CD14-positive monocyte (primary cell): ENCODE measurements around the gene SMIM29. TPM values are rescaled to one million over a fixed set of nuclear protein-coding genes. Genes with fewer than 3 reads are reported as not detected.
"Not testable (repeated sequence)": the region's sequence is repeated elsewhere in the genome, so short reads cannot be mapped to it uniquely, and the experiment has no call there.

Source experiments
- DNase-seq, 3 donors: peaks; one replicate each; pipeline ENCODE4 v3.0.0-alpha.2; 2011 to 2022
- H2AFZ ChIP-seq: 2 replicates; pipeline ENCODE4 v1.6.0; 2012; ENCODE audit warnings: mild to moderate bottlenecking, low read depth, low read length, inconsistent platforms; ENCODE audit not compliant: insufficient read depth, poor library complexity, severe bottlenecking
- H3K27ac ChIP-seq, 2 donors: 1 replicate in 1 of 2; 2 replicates in 1 of 2; pipeline ENCODE4 v1.5.1; 2012 to 2013; ENCODE audit warnings: low read length in 2 of 2, control low read depth in 1 of 2, inconsistent platforms in 1 of 2, low read depth in 1 of 2, mild to moderate bottlenecking in 1 of 2
- H3K27me3 ChIP-seq, 2 donors: one replicate each; pipeline versions ENCODE4 v1.6.0 to v1.6.1; 2011 to 2013; ENCODE audit warnings: low read length in 2 of 2; ENCODE audit not compliant: control insufficient read depth in 2 of 2, insufficient read depth in 2 of 2
- H3K36me3 ChIP-seq, 2 donors: replicated peaks in 1 of 2; 1 replicate in 1 of 2; 2 replicates in 1 of 2; pipeline versions ENCODE4 v1.5.1 to v1.6.1; 2012 to 2013; ENCODE audit warnings: low read length in 2 of 2, control low read depth in 1 of 2, inconsistent platforms in 1 of 2, mild to moderate bottlenecking in 1 of 2; ENCODE audit not compliant: insufficient read depth in 2 of 2, control insufficient read depth in 1 of 2
- H3K4me1 ChIP-seq, 2 donors: 1 replicate in 1 of 2; 2 replicates in 1 of 2; pipeline versions ENCODE4 v1.5.1 to v1.6.1; 2012 to 2013; ENCODE audit warnings: low read length in 2 of 2, control low read depth in 1 of 2, inconsistent platforms in 1 of 2, mild to moderate bottlenecking in 1 of 2, moderate library complexity in 1 of 2; ENCODE audit not compliant: insufficient read depth in 2 of 2, control insufficient read depth in 1 of 2
- H3K4me2 ChIP-seq: replicated peaks from 2 replicates; pipeline ENCODE3; 2012; ENCODE audit warnings: low read length, moderate library complexity, mild to moderate bottlenecking; ENCODE audit not compliant: poor library complexity, severe bottlenecking; ENCODE audit errors: extremely low read depth
- H3K4me3 ChIP-seq, 3 experiments: fragments of 200-600 bp in 1 of 3; sonication (generic) in 1 of 3; replicated peaks in 1 of 3; 1 replicate in 2 of 3; 2 replicates in 1 of 3; pipeline ENCODE4 v1.5.1; 2011 to 2013; ENCODE audit warnings: low read length in 3 of 3, mild to moderate bottlenecking in 3 of 3, control low read depth in 2 of 3, low read depth in 2 of 3, inconsistent platforms in 1 of 3, moderate library complexity in 1 of 3
- H3K79me2 ChIP-seq: 2 replicates; pipeline ENCODE4 v1.6.0; 2012; ENCODE audit warnings: mild to moderate bottlenecking, control low read depth, inconsistent platforms, low read length, moderate library complexity; ENCODE audit not compliant: insufficient read depth
- H3K9ac ChIP-seq: 2 replicates; pipeline ENCODE4 v1.6.0; 2017; ENCODE audit warnings: low read length, mild to moderate bottlenecking; ENCODE audit not compliant: insufficient read depth, poor library complexity, severe bottlenecking
- H3K9me3 ChIP-seq, 2 donors: replicated peaks in 1 of 2; 1 replicate in 1 of 2; 2 replicates in 1 of 2; pipeline versions ENCODE4 v1.5.1 to v1.6.1; 2012 to 2013; ENCODE audit warnings: low read length in 2 of 2, control low read depth in 1 of 2; ENCODE audit not compliant: control insufficient read depth in 1 of 2, insufficient read depth in 1 of 2
- H4K20me1 ChIP-seq: 2 replicates; pipeline ENCODE4 v1.6.0; 2012; ENCODE audit warnings: mild to moderate bottlenecking, low read length, control low read depth, moderate library complexity; ENCODE audit not compliant: insufficient read depth
- H3K27ac Mint-ChIP-seq, 7 donors: one replicate each; pipeline ENCODE4 v1.8.0; 2020; ENCODE audit warnings: mild to moderate bottlenecking in 7 of 7, mixed read lengths in 7 of 7, moderate library complexity in 6 of 7, inconsistent platforms in 2 of 7
- H3K27me3 Mint-ChIP-seq, 3 donors: one replicate each; pipeline ENCODE4 v1.8.0; 2021 to 2022; ENCODE audit warnings: low read depth in 3 of 3, mild to moderate bottlenecking in 3 of 3, mixed read lengths in 3 of 3, moderate library complexity in 3 of 3, inconsistent platforms in 1 of 3
- H3K36me3 Mint-ChIP-seq, 2 donors: one replicate each; pipeline ENCODE4 v1.8.0; 2020; ENCODE audit warnings: mixed read lengths in 2 of 2, inconsistent platforms in 1 of 2, mild to moderate bottlenecking in 1 of 2
- H3K4me1 Mint-ChIP-seq: one replicate; pipeline ENCODE4 v1.8.0; 2020; ENCODE audit warnings: mild to moderate bottlenecking, mixed read lengths
- H3K4me3 Mint-ChIP-seq, 2 donors: one replicate each; pipeline ENCODE4 v1.8.0; 2020; ENCODE audit warnings: mild to moderate bottlenecking in 2 of 2, mixed read lengths in 2 of 2, moderate library complexity in 1 of 2
- H3K9me3 Mint-ChIP-seq, 7 donors: one replicate each; pipeline ENCODE4 v1.8.0; 2020 to 2022; ENCODE audit warnings: mixed read lengths in 7 of 7, mild to moderate bottlenecking in 6 of 7, moderate library complexity in 6 of 7, inconsistent platforms in 2 of 7
- WGBS: methylation state at CpG from one replicate; pipeline ENCODE4 v1.1.5; 2013; ENCODE audit warnings: missing lambda C conversion rate; ENCODE audit not compliant: insufficient coverage; 5-methylcytosine and 5-hydroxymethylcytosine counted together
- intact Hi-C, 2 donors: fragments of 100-400 bp; cut with micrococcal nuclease; formaldehyde crosslinking; loops; one replicate each; pipeline versions ENCODE4 v1.15.0 to v1.15.1; 2023
- polyA plus RNA-seq, 3 donors: library from polyadenylated mRNA; depleted of rRNA in 1 of 3; unstranded in 2 of 3; stranded (reverse) in 1 of 3; fragments of 300-500 nt in 2 of 3; fragments of >200 nt in 1 of 3; fragmentation: Illumina TruSeq in 2 of 3; gene quantifications; 1 replicate in 2 of 3; 2 replicates in 1 of 3; pipeline ENCODE4 v1.2.3, GENCODE V29; 2012 to 2021
- TF ChIP-seq, protein P1 (sequence below): fragments of 200-600 bp; IDR thresholded peaks from one replicate; pipeline ENCODE4 v1.8.0; 2022; ENCODE audit warnings: antibody characterized with exemption, mild to moderate bottlenecking

Gene SMIM29
- polyA plus RNA-seq, 3 donors: 57.2 to 66.7 (median 60.5) TPM

GRCh38 chr6:34272013-34272926, 23.5 kb upstream of the SMIM29 start:
- Mint-ChIP-seq H3K4me1 (peaks cover 34% of the 10 kb centered on the region), H3K27ac (peak overlapping the region; percentile 81 to 96 (median 90)), H3K9me3 (peaks cover 0 to 3% (median 0%) of the 10 kb centered on the region in 7 donors), H3K27me3 (peaks cover 0 to 1% (median 0%) of the 10 kb centered on the region in 3 donors), H3K36me3 (peaks cover 7 to 10% of the 10 kb centered on the region in 2 donors), H3K4me3 (peak overlapping the region; percentile 56 to 86)
- Histone ChIP-seq H3K4me2 (peak overlapping the region; percentile 68), H3K79me2 (no peaks in the 10 kb centered on the region), H3K4me1 (peaks cover 31 to 32% of the 10 kb centered on the region in 2 donors), H4K20me1 (no peaks in the 10 kb centered on the region), H3K36me3 (no peaks in the 10 kb centered on the region), H3K27ac (peak overlapping the region; percentile 65 to 84), H3K4me3 (peak overlapping the region in 1 of 3 experiments; percentile 60), H2AFZ (peak overlapping the region; percentile 85), H3K9me3 (no peaks in the 10 kb centered on the region), H3K27me3 (no peaks in the 10 kb centered on the region), H3K9ac (peak overlapping the region; percentile 63)
- intact Hi-C loops: no loop called here
- TF ChIP-seq, protein P1, sequence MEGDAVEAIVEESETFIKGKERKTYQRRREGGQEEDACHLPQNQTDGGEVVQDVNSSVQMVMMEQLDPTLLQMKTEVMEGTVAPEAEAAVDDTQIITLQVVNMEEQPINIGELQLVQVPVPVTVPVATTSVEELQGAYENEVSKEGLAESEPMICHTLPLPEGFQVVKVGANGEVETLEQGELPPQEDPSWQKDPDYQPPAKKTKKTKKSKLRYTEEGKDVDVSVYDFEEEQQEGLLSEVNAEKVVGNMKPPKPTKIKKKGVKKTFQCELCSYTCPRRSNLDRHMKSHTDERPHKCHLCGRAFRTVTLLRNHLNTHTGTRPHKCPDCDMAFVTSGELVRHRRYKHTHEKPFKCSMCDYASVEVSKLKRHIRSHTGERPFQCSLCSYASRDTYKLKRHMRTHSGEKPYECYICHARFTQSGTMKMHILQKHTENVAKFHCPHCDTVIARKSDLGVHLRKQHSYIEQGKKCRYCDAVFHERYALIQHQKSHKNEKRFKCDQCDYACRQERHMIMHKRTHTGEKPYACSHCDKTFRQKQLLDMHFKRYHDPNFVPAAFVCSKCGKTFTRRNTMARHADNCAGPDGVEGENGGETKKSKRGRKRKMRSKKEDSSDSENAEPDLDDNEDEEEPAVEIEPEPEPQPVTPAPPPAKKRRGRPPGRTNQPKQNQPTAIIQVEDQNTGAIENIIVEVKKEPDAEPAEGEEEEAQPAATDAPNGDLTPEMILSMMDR: peak; percentile 18
- WGBS: 44% methylated on average over 9 of the region's 13 CpGs
- DNase-seq: peak; percentile 46 to 78 (median 63)

DNA sequence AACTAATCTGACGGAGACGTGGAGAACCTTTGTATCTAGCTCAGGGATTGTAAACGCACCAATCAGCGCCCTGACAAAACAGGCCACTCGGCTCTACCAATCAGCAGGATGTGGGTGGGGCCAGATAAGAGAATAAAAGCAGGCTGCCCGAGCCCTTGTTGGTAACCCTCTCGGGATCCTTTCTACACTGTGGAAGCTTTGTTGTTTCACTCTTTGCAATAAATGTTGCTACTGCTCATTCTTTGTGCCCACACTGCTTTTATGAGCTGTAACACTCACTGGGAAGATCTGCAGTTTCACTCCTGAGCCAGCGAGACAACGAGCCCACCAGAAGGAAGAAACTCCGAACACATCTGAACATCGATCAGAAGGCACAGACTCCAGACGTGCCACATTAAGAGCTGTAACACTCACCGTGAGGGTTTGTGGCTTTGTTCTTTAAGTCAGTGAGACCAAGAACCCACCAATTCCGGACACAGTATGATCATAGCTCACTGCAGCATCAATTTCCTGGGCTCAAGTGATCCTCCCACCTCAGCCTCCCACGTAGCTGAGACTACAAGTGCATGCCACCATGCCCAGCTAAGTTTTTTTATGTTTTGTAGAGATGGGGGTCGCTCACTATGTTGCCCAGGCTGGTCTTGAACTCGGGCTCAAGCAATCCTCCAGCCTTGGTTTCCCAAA, 21.0 kb upstream of the SMIM29 start:
- peaks cover 29% of the 10 kb centered on the region for H3K4me1 Mint-ChIP-seq
- peaks cover 31 to 32% of the 10 kb centered on the region in 2 donors for H3K4me1 ChIP-seq
- DNase-seq, H3K9me3 Mint-ChIP-seq, H4K20me1 ChIP-seq, H3K9ac ChIP-seq, H3K27ac Mint-ChIP-seq, H3K36me3 ChIP-seq, intact Hi-C loops, H3K27me3 ChIP-seq, H3K27ac ChIP-seq, H2AFZ ChIP-seq, H3K4me3 Mint-ChIP-seq, H3K4me2 ChIP-seq, H3K79me2 ChIP-seq, H3K27me3 Mint-ChIP-seq, H3K4me3 ChIP-seq, H3K9me3 ChIP-seq, H3K36me3 Mint-ChIP-seq: not testable (repeated sequence)
- 85% methylated on average over 10 of the region's 17 CpGs for WGBS

- H4K20me1 ChIP-seq, H3K36me3 Mint-ChIP-seq, intact Hi-C loops, H3K27ac Mint-ChIP-seq, H3K27ac ChIP-seq, H3K27me3 ChIP-seq, H2AFZ ChIP-seq, DNase-seq, H3K9ac ChIP-seq, H3K27me3 Mint-ChIP-seq, H3K9me3 Mint-ChIP-seq, H3K9me3 ChIP-seq, H3K4me2 ChIP-seq, H3K36me3 ChIP-seq, H3K4me3 ChIP-seq, H3K4me3 Mint-ChIP-seq, H3K79me2 ChIP-seq: not testable (repeated sequence)
- WGBS: no CpG with 5 or more reads among the region's 25 CpGs
- H3K4me1 Mint-ChIP-seq: peaks cover 25% of the 10 kb centered on the region
- H3K4me1 ChIP-seq: peaks cover 30% of the 10 kb centered on the region in 2 donors
Observed at GRCh38 chr6:34269132-34269531, 20.3 kb upstream of the SMIM29 start.
